PC-9 (cell line): ENCODE data around the gene PEPD. TPM values are rescaled to one million over a fixed set of nuclear protein-coding genes. Genes with fewer than 3 reads are reported as not detected.
A peak's percentile ranks its signal among the peaks of the same experiment; 100 is the strongest.

Experiments
- BruUV-seq: library from RNA; stranded (reverse); fragments of 400-500 nt; replicated peaks from 2 replicates; lab custom pipeline; 2021; lab: Mats Ljungman, UMichigan
- CTCF ChIA-PET: fragments of 300-600 bp; sonication (Branson Sonifier 250); formaldehyde crosslinking; loops from one replicate; lab custom pipeline; 2022; ENCODE audit warnings: antibody characterized with exemption; lab: Charles Lee
- POLR2A ChIA-PET: fragments of 300-600 bp; sonication (Branson Sonifier 250); formaldehyde crosslinking; loops from one replicate; lab custom pipeline; 2022; ENCODE audit warnings: antibody characterized with exemption; ENCODE audit not compliant: unreplicated experiment; lab: Charles Lee
- DNase-seq, 2 experiments: peaks; one replicate each; pipeline versions ENCODE4 v3.0.0 to v3.0.0-alpha.2; 2015 to 2022; ENCODE audit warnings: mixed read lengths in 1 of 2
- H2AFZ ChIP-seq: fragments of 200-600 bp; sonication (generic); 2 replicates; pipeline ENCODE4 v1.8.1; 2017; ENCODE audit warnings: antibody characterized with exemption
- H3F3A ChIP-seq: fragments of 200-600 bp; sonication (generic); 2 replicates; pipeline ENCODE4 v1.8.1; 2017; ENCODE audit warnings: antibody characterized with exemption, mild to moderate bottlenecking, low read depth; ENCODE audit not compliant: insufficient read depth
- H3K27ac ChIP-seq: fragments of 200-600 bp; sonication (generic); 2 replicates; pipeline ENCODE4 v1.6.1; 2016; ENCODE audit warnings: mixed run types
- H3K27me3 ChIP-seq: fragments of 200-600 bp; sonication (generic); 2 replicates; pipeline ENCODE4 v1.6.1; 2016; ENCODE audit warnings: low read depth, mixed run types; ENCODE audit not compliant: insufficient read depth
- H3K36me3 ChIP-seq: fragments of 200-600 bp; sonication (generic); 2 replicates; pipeline ENCODE4 v1.6.1; 2016; ENCODE audit warnings: low read depth, mixed run types
- H3K4me1 ChIP-seq: fragments of 200-600 bp; sonication (generic); replicated peaks from 2 replicates; pipeline ENCODE4 v1.6.1; 2016; ENCODE audit warnings: mixed run types; ENCODE audit not compliant: insufficient read depth
- H3K4me2 ChIP-seq: fragments of 200-600 bp; sonication (generic); 2 replicates; pipeline ENCODE4 v1.6.1; 2017; ENCODE audit warnings: mixed run types
- H3K4me3 ChIP-seq: fragments of 200-600 bp; sonication (generic); 2 replicates; pipeline ENCODE4 v1.6.1; 2016; ENCODE audit warnings: mixed run types
- H3K79me2 ChIP-seq: fragments of 200-600 bp; sonication (generic); 2 replicates; pipeline ENCODE4 v1.6.1; 2017; ENCODE audit warnings: low read depth, mixed run types
- H3K9me2 ChIP-seq: fragments of 200-600 bp; sonication (generic); 2 replicates; pipeline ENCODE4 v1.8.1; 2017; ENCODE audit warnings: mild to moderate bottlenecking; ENCODE audit not compliant: insufficient read depth
- H3K9me3 ChIP-seq: fragments of 200-600 bp; sonication (generic); 2 replicates; pipeline ENCODE4 v1.8.1; 2016; ENCODE audit warnings: low read depth; ENCODE audit not compliant: insufficient read depth
- H4K20me1 ChIP-seq: fragments of 200-600 bp; sonication (generic); 2 replicates; pipeline ENCODE4 v1.8.1; 2017; ENCODE audit not compliant: insufficient read depth
- CTCF ChIP-seq: fragments of 200-600 bp; sonication (generic); conservative IDR thresholded peaks from 2 replicates; pipeline ENCODE4 v1.6.1; 2017; ENCODE audit warnings: mixed run types, antibody characterized with exemption, mild to moderate bottlenecking, moderate library complexity
- EZH2 ChIP-seq: fragments of 200-600 bp; sonication (generic); IDR thresholded peaks from 2 replicates; pipeline ENCODE4 v1.8.0; 2017; ENCODE audit warnings: antibody characterized with exemption, low read depth
- intact Hi-C: fragments of 100-400 bp; cut with micrococcal nuclease; formaldehyde crosslinking; loops from one replicate; pipeline ENCODE4 v1.10.0; 2022; ENCODE audit not compliant: unreplicated experiment
- total RNA-seq: library from RNA; stranded (reverse); gene quantifications from 2 replicates; pipeline ENCODE4 v1.2.3, GENCODE V29; 2021

Gene PEPD
- total RNA-seq, 1 experiment from 2014 or later = 71.0 TPM

- Histone ChIP-seq H3K4me3 (no peak overlapping the region), H4K20me1 (no peaks in the 10 kb centered on the region), H3K9me3 (no peaks in the 10 kb centered on the region), H3K27ac (no peak overlapping the region), H3K79me2 (no peaks in the 10 kb centered on the region), H3K36me3 (no peaks in the 10 kb centered on the region), H2AFZ (no peak overlapping the region), H3K27me3 (peaks cover 33% of the 10 kb centered on the region), H3K4me1 (peaks cover 8% of the 10 kb centered on the region), H3F3A (peaks cover 19% of the 10 kb centered on the region), H3K9me2 (no peaks in the 10 kb centered on the region), H3K4me2 (no peak overlapping the region)
- no TSS peak for BruUV-seq
- intact Hi-C loops = no loop called here
- DNase-seq = no peak
- no peak for TF ChIP-seq CTCF
- TF ChIP-seq EZH2 = no peak
- POLR2A ChIA-PET = no interaction called here
- CTCF ChIA-PET = interaction anchor here (0.6 kb wide), 1 partner anchor 216 kb away, joined by 7 read pairs; no protein-coding TSS in a partner anchor
These were observed 180.6 kb downstream of the PEPD start for GRCh38 chr19:33340991-33341390.

GRCh38 chr19:33339016-33339984 lies 182.3 kb downstream of the PEPD start:
- peak overlapping the region; percentile 36; the same call in 1 of the 2 replicates for H3K27ac ChIP-seq
- intact Hi-C loops = loop anchor here (1.0 kb wide), 1 partner anchor 28 kb away; no protein-coding TSS in a partner anchor
- CTCF ChIA-PET = no interaction called here

More at GRCh38 chr19:33339016-33339984, 182.3 kb downstream of the PEPD start:
- POLR2A ChIA-PET = interaction anchor here (0.5 kb wide), 1 partner anchor 19 kb away, joined by 4 read pairs; no protein-coding TSS in a partner anchor
- Histone ChIP-seq H3K9me3 (no peaks in the 10 kb centered on the region), H4K20me1 (no peaks in the 10 kb centered on the region), H3K9me2 (no peaks in the 10 kb centered on the region), H3K4me3 (no peak overlapping the region), H3K79me2 (no peaks in the 10 kb centered on the region), H2AFZ (no peak overlapping the region), H3K4me1 (peaks cover 8% of the 10 kb centered on the region), H3F3A (peaks cover 19% of the 10 kb centered on the region), H3K27me3 (peaks cover 18% of the 10 kb centered on the region; the same call in 1 of the 2 replicates), H3K4me2 (0 out of 2 replicates have a peak overlapping the region, but pooled peaks have one; percentile 14), H3K36me3 (no peaks in the 10 kb centered on the region)
- DNase-seq = peak in 1 of 2 experiments; percentile 76
- no peak for TF ChIP-seq CTCF
- TF ChIP-seq EZH2 = no peak
- BruUV-seq = no TSS peak

Other genes with a start within 250 kb of the PEPD start
- 8.9 and 9.2 TPM in 2 replicates for gene CEBPA, start 219.3 kb downstream of the PEPD start, total RNA-seq
- gene CEBPG, start 148.1 kb downstream of the PEPD start, total RNA-seq = 31.0 and 33.4 TPM in 2 replicates
- gene CHST8, start 100.2 kb upstream of the PEPD start, total RNA-seq = not detected in 2 replicates